Smooth muscle cell (in vitro differentiated cells): ENCODE measurements around the gene BIRC7. TPM values are rescaled to one million over a fixed set of nuclear protein-coding genes. Genes with fewer than 3 reads are reported as not detected.

Source experiments
- DNase-seq: peaks from one replicate; lab custom pipeline; 2025; ENCODE audit not compliant: unreplicated experiment; lab: John Stamatoyannopoulos, UW
- H2AFZ ChIP-seq: fragments of 200-600 bp; sonication (generic); 2 replicates; pipeline ENCODE4 v1.6.0; 2016; ENCODE audit warnings: antibody characterized with exemption, low read depth, mild to moderate bottlenecking
- H3F3A ChIP-seq: fragments of 200-600 bp; sonication (generic); 2 replicates; pipeline ENCODE4 v1.6.0; 2017; ENCODE audit warnings: antibody characterized with exemption, low read depth
- H3K27ac ChIP-seq: fragments of 200-600 bp; sonication (generic); 2 replicates; pipeline ENCODE4 v1.5.1; 2016; ENCODE audit warnings: low read depth, mild to moderate bottlenecking
- H3K27me3 ChIP-seq: fragments of 200-600 bp; sonication (generic); 2 replicates; pipeline ENCODE4 v1.6.1; 2016; ENCODE audit warnings: low read depth, mild to moderate bottlenecking
- H3K36me3 ChIP-seq: fragments of 200-600 bp; sonication (generic); 2 replicates; pipeline ENCODE4 v1.5.1; 2016; ENCODE audit warnings: low read depth
- H3K4me1 ChIP-seq: fragments of 200-600 bp; sonication (generic); 2 replicates; pipeline ENCODE4 v1.5.1; 2016; ENCODE audit warnings: low read depth
- H3K4me2 ChIP-seq: fragments of 200-600 bp; sonication (generic); 2 replicates; pipeline ENCODE4 v1.6.0; 2016; ENCODE audit warnings: mild to moderate bottlenecking
- H3K4me3 ChIP-seq: fragments of 200-600 bp; sonication (generic); 2 replicates; pipeline ENCODE4 v1.5.1; 2016; ENCODE audit warnings: mild to moderate bottlenecking
- H3K79me2 ChIP-seq: fragments of 200-600 bp; sonication (generic); 2 replicates; pipeline ENCODE4 v1.6.0; 2016; ENCODE audit warnings: low read depth, mild to moderate bottlenecking
- H3K9ac ChIP-seq: fragments of 200-600 bp; sonication (generic); 2 replicates; pipeline ENCODE4 v1.6.0; 2016; ENCODE audit warnings: low read depth
- H3K9me3 ChIP-seq: fragments of 200-600 bp; sonication (generic); replicated peaks from 2 replicates; pipeline ENCODE4 v1.5.1; 2016; ENCODE audit warnings: low read depth
- H4K20me1 ChIP-seq: fragments of 200-600 bp; sonication (generic); 2 replicates; pipeline ENCODE4 v1.6.0; 2016; ENCODE audit warnings: low read depth
- WGBS: methylation state at CpG from one replicate; pipeline ENCODE4 v1.1.7; 2016; ENCODE audit warnings: low lambda C conversion rate; 5-methylcytosine and 5-hydroxymethylcytosine counted together
- polyA plus RNA-seq: library from polyadenylated mRNA; unstranded; fragments of >200 nt; fragmentation: Nextera tagmentation; extraction: Ambion mirVana; gene quantifications from 2 replicates; pipeline ENCODE4 v1.2.1, GENCODE V29; 2016
- total RNA-seq: library from RNA; depleted of rRNA; stranded (reverse); fragments of >200 nt; gene quantifications from 2 replicates; pipeline ENCODE4 v1.2.3, GENCODE V29; 2014
- TF ChIP-seq, protein P1 (sequence below): fragments of 200-600 bp; sonication (generic); IDR thresholded peaks from 2 replicates; pipeline ENCODE4 v1.5.1; 2017; ENCODE audit warnings: borderline replicate concordance, mild to moderate bottlenecking, antibody characterized with exemption; ENCODE audit not compliant: insufficient read depth, poor library complexity, severe bottlenecking

The BIRC7 gene
- total and polyA plus RNA-seq, 2 experiments from 2014 or later = 5.8 to 10.9 TPM

DNA sequence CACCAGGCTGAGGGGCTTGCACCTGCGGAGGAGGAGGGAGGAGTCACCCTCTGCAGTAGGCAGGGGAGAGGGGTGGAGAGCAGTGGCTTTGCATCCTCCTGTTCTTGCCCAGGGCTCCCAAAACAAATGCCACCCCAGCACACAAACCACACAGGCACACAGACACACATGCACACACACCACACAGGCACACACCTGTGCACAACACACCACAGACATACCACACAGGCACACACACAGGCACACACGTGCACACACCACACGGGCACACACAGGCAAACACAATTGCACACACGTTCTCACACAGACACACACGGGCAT is 46.4 kb upstream of the BIRC7 start:
- H3K4me2 ChIP-seq = no peak overlapping the region
- H4K20me1 ChIP-seq = peaks cover 16% of the 10 kb centered on the region
- no peak overlapping the region for H3K4me3 ChIP-seq
- no peak overlapping the region for H2AFZ ChIP-seq
- no peaks in the 10 kb centered on the region for H3F3A ChIP-seq
- H3K4me1 ChIP-seq = no peaks in the 10 kb centered on the region
- H3K9me3 ChIP-seq = no peaks in the 10 kb centered on the region
- H3K27me3 ChIP-seq = no peaks in the 10 kb centered on the region
- no peaks in the 10 kb centered on the region for H3K36me3 ChIP-seq
- H3K79me2 ChIP-seq = no peaks in the 10 kb centered on the region
- H3K9ac ChIP-seq = no peak overlapping the region
- TF ChIP-seq, protein P1, sequence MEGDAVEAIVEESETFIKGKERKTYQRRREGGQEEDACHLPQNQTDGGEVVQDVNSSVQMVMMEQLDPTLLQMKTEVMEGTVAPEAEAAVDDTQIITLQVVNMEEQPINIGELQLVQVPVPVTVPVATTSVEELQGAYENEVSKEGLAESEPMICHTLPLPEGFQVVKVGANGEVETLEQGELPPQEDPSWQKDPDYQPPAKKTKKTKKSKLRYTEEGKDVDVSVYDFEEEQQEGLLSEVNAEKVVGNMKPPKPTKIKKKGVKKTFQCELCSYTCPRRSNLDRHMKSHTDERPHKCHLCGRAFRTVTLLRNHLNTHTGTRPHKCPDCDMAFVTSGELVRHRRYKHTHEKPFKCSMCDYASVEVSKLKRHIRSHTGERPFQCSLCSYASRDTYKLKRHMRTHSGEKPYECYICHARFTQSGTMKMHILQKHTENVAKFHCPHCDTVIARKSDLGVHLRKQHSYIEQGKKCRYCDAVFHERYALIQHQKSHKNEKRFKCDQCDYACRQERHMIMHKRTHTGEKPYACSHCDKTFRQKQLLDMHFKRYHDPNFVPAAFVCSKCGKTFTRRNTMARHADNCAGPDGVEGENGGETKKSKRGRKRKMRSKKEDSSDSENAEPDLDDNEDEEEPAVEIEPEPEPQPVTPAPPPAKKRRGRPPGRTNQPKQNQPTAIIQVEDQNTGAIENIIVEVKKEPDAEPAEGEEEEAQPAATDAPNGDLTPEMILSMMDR = no peak
- no peak overlapping the region for H3K27ac ChIP-seq
- WGBS = 94% methylated on average over 5 of the region's 5 CpGs
- no peak for DNase-seq

DNA sequence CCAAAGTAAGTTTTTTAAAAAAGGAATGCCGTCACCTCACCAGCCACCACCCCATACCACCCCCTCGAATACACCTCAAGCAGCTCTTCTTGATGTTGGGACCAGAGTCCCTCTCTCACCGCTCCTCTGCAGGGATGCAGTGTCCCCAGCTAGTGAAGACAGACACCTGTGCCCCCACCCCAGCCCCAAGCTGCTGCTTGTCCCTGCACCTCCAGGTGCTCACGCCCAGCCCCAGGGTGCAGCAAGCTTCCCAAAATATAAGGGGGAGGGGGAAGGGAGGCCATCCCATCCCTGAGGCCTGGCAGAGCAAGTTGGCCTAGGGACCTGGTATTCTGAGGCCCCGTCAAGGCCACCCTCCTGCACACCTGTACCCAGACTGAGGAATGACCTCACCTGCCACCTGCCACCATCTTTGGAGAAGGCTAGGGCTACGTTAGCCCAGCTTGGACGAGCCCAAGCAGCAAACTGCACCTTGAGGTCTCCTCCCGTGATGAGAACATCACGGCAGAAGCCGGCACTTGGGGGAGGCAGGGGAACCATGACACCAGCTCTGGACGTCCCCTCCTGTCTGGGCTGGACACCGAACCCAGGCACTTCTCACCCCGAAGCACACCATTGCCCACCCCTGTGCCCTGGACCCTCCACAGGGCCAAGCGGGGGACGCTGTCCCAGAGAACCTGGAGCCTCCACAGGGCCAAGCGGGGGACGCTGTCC is 45.7 kb upstream of the BIRC7 start:
- no peak overlapping the region for H3K4me2 ChIP-seq
- H3K4me1 ChIP-seq = no peaks in the 10 kb centered on the region
- WGBS = 93% methylated on average over 17 of the region's 17 CpGs
- no peak overlapping the region for H3K4me3 ChIP-seq
- no peak for DNase-seq
- H3K9ac ChIP-seq = no peak overlapping the region
- no peaks in the 10 kb centered on the region for H3K9me3 ChIP-seq
- no peaks in the 10 kb centered on the region for H3F3A ChIP-seq
- no peak overlapping the region for H3K27ac ChIP-seq
- TF ChIP-seq, protein P1 = no peak
- H3K27me3 ChIP-seq = no peaks in the 10 kb centered on the region
- H3K36me3 ChIP-seq = no peaks in the 10 kb centered on the region
- H4K20me1 ChIP-seq = peaks cover 24% of the 10 kb centered on the region
- no peak overlapping the region for H2AFZ ChIP-seq
- no peaks in the 10 kb centered on the region for H3K79me2 ChIP-seq

DNA sequence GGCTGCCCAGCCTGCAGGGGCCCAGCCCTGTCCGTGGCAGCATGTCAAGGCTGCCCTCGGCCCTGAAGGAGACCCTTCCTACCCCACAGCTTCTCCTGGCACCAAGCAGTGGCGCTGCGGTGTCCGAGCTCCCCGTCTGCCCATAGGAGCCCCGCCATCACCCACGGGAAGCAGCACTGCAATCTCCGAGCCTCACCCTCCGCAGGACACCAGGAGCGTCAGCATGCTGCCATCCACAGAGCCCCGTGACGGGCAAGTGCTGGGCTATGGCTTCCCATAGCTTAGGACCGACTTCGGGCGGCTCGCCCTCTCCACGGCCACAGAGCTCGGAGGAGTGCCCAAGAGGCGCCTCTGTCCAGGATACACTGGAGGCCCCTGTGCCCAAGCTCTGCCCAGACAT is 44.9 kb upstream of the BIRC7 start:
- Histone ChIP-seq H3K4me3 (no peak overlapping the region), H3F3A (peaks cover 2% of the 10 kb centered on the region), H3K36me3 (peaks cover 2% of the 10 kb centered on the region), H4K20me1 (peaks cover 32% of the 10 kb centered on the region), H2AFZ (no peak overlapping the region), H3K27me3 (no peaks in the 10 kb centered on the region), H3K79me2 (no peaks in the 10 kb centered on the region), H3K27ac (no peak overlapping the region), H3K9me3 (no peaks in the 10 kb centered on the region), H3K4me2 (no peak overlapping the region), H3K4me1 (no peaks in the 10 kb centered on the region), H3K9ac (no peak overlapping the region)
- DNase-seq = no peak
- 91% methylated on average over 20 of the region's 20 CpGs for WGBS
- TF ChIP-seq, protein P1 = no peak

DNA sequence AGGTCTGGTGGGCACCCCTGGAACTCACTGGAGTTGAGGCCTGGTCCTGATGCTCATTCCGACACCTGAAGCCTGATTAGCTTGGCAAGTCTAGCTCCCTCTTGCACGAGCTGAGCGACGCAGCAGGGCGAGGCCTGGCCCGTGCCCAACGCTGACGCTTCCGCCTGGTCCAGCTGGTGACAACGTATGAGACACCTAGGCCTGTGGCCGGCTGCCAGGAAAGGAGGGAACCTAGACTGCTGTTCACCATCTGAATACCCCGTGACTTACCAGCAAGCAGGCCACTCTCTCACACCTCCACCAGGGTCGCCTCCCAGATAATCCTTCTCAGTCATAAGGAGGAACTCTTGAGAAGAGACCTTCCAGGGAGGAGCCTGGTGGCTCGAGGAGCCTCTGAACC is 44.3 kb upstream of the BIRC7 start:
- no peak overlapping the region for H3K9ac ChIP-seq
- H3F3A ChIP-seq = peaks cover 6% of the 10 kb centered on the region
- H3K27me3 ChIP-seq = no peaks in the 10 kb centered on the region
- H3K9me3 ChIP-seq = no peaks in the 10 kb centered on the region
- no peak overlapping the region for H3K27ac ChIP-seq
- H2AFZ ChIP-seq = no peak overlapping the region
- H3K4me3 ChIP-seq = no peak overlapping the region
- peaks cover 8% of the 10 kb centered on the region for H3K36me3 ChIP-seq
- H3K79me2 ChIP-seq = no peaks in the 10 kb centered on the region
- H3K4me1 ChIP-seq = no peaks in the 10 kb centered on the region
- WGBS = 93% methylated on average over 14 of the region's 14 CpGs
- peaks cover 38% of the 10 kb centered on the region for H4K20me1 ChIP-seq
- TF ChIP-seq, protein P1 = no peak
- no peak overlapping the region for H3K4me2 ChIP-seq
- DNase-seq = no peak
